Measurements from ENCODE around the gene B4GALNT2.

GRCh38 chr17:49191409-49191916, 58.9 kb downstream of the B4GALNT2 start:
- TF ChIP-seq CTCF (IDR thresholded peaks at IDR 0.05) (no peak), POLR2A (IDR thresholded peaks at IDR 0.05) (no peak), POLR2AphosphoS5 (IDR thresholded peaks at IDR 0.05) (no peak), EP300 (IDR thresholded peaks at IDR 0.05) (no peak)
